Upper lobe of right lung (tissue), 1 donor: Measurements from ENCODE around the gene NIT2. TPM values are rescaled to one million over a fixed set of nuclear protein-coding genes. Genes with fewer than 3 reads are reported as not detected.
A peak's percentile ranks its signal among the peaks of the same experiment; 100 is the strongest.

ENCODE experiments used
- ATAC-seq: fragments of 200-7000 bp; cut with Tn5 transposase; one replicate; pipeline ENCODE4 v1.9.1; 2020; ENCODE audit warnings: mild to moderate bottlenecking, moderate library complexity
- DNase-seq: peaks from one replicate; pipeline ENCODE4 v3.0.0-alpha.2; 2020
- H3K27ac ChIP-seq: fragments of 200-600 bp; one replicate; pipeline ENCODE4 v1.8.0; 2022
- H3K27me3 ChIP-seq: fragments of 200-600 bp; one replicate; pipeline ENCODE4 v1.8.0; 2022; ENCODE audit warnings: mild to moderate bottlenecking
- H3K36me3 ChIP-seq: fragments of 200-600 bp; one replicate; pipeline ENCODE4 v1.8.0; 2022
- H3K4me1 ChIP-seq: fragments of 200-600 bp; one replicate; pipeline ENCODE4 v1.8.0; 2022
- H3K4me3 ChIP-seq: fragments of 200-600 bp; one replicate; pipeline ENCODE4 v1.8.0; 2022; ENCODE audit warnings: mild to moderate bottlenecking
- H3K9me3 ChIP-seq: fragments of 200-600 bp; one replicate; pipeline ENCODE4 v1.8.0; 2022
- CTCF ChIP-seq: fragments of 200-600 bp; IDR thresholded peaks from one replicate; pipeline ENCODE4 v1.8.0; 2022; ENCODE audit warnings: antibody characterized with exemption
- intact Hi-C: fragments of 100-400 bp; cut with DNase I; formaldehyde crosslinking; loops from one replicate; pipeline ENCODE4 v1.11.0; 2022
- total RNA-seq: library from RNA; stranded (reverse); fragmentation: NEBNext Ultra II Directional; extraction: Animal tissue kit (Norgen Biotek cat#: 25700); gene quantifications from one replicate; pipeline ENCODE4 v1.2.1, GENCODE V29; 2021
- donor health status: DM: no; HTN: yes; CAD: no; lungs with severe emphysema.

The NIT2 gene
- total RNA-seq, 1 donor from 2014 or later, result 31.1 TPM

GRCh38 chr3:100299016-100299415 lies 35.5 kb upstream of the NIT2 start:
- Histone ChIP-seq H3K9me3 (no peaks in the 10 kb centered on the region), H3K27ac (no peak overlapping the region), H3K27me3 (no peaks in the 10 kb centered on the region), H3K4me1 (no peaks in the 10 kb centered on the region), H3K4me3 (no peak overlapping the region), H3K36me3 (peaks cover 85% of the 10 kb centered on the region)
- DNase-seq (no peak), ATAC-seq (no peak)
- intact Hi-C loops, result no loop called here
- no peak for TF ChIP-seq CTCF

- Histone ChIP-seq H3K9me3 (no peaks in the 10 kb centered on the region), H3K27ac (no peak overlapping the region), H3K4me3 (no peak overlapping the region), H3K36me3 (peaks cover 74% of the 10 kb centered on the region), H3K4me1 (no peaks in the 10 kb centered on the region), H3K27me3 (no peaks in the 10 kb centered on the region)
- intact Hi-C loops, result no loop called here
- no peak for TF ChIP-seq CTCF
- no peak for ATAC-seq
- no peak for DNase-seq
Measured at GRCh38 chr3:100306695-100307094, 27.9 kb upstream of the NIT2 start.

DNA sequence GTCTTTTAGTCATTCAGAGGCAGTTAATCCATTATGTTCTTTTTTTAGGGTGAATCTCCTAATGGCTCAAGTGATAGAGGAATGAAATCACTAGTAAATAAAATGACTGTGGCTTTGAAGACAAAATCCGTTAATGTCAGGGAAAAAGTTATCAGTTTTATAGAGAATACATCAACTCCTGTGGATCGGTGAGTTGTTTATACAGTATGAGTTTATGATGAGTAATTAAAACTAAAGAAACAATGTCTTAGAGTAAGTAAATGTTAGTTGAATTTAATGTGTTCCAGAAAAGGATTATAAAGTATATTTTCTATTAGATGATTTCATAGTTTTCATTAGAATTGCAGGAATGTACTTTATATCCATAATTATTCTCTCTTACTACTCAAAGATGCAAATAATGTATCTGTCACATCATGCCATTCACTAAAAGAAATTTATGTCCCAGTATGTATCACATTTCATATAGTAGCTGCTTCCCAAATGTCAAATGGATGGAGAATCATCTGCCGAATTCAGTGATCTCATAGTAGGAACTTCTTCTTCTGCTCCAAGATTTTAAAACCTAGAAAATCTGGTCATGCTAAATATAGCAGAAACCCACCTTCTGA lies 24.1 kb upstream of the NIT2 start:
- Histone ChIP-seq H3K4me1 (no peaks in the 10 kb centered on the region), H3K27me3 (no peaks in the 10 kb centered on the region), H3K36me3 (peaks cover 53% of the 10 kb centered on the region), H3K9me3 (no peaks in the 10 kb centered on the region), H3K4me3 (no peak overlapping the region), H3K27ac (no peak overlapping the region)
- intact Hi-C loops, result no loop called here
- DNase-seq (no peak), ATAC-seq (no peak)
- no peak for TF ChIP-seq CTCF

GRCh38 chr3:100311011-100311410 lies 23.5 kb upstream of the NIT2 start:
- no peaks in the 10 kb centered on the region for H3K4me1 ChIP-seq
- intact Hi-C loops, result no loop called here
- no peak overlapping the region for H3K27ac ChIP-seq
- TF ChIP-seq CTCF, result no peak
- DNase-seq, result no peak
- H3K27me3 ChIP-seq, result no peaks in the 10 kb centered on the region
- no peaks in the 10 kb centered on the region for H3K9me3 ChIP-seq
- peaks cover 51% of the 10 kb centered on the region for H3K36me3 ChIP-seq
- H3K4me3 ChIP-seq, result no peak overlapping the region
- ATAC-seq, result no peak

DNA sequence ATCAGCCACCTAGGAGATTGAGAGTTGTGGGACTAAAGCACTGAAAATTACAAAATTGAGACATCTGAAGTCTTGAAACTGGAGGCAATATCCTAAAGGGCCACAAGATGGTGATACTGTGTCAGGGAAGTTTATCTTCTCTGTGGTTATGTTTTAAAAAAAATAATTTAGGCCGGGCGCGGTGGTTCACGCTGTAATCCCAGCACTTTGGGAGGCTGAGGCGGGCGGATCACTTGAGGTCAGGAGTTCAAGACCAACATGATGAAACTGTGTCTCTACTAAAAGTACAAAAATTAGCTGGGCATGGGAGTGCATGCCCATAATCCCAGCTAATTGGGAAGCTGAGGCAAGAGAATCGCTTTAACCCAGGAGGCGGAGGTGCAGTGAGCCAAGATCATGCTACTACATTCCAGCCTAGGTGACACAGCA lies 17.9 kb upstream of the NIT2 start:
- Histone ChIP-seq H3K27ac (no peak overlapping the region), H3K4me1 (no peaks in the 10 kb centered on the region), H3K27me3 (no peaks in the 10 kb centered on the region), H3K9me3 (no peaks in the 10 kb centered on the region), H3K36me3 (peaks cover 48% of the 10 kb centered on the region), H3K4me3 (no peak overlapping the region)
- peak; percentile 64 for TF ChIP-seq CTCF
- intact Hi-C loops, result no loop called here
- ATAC-seq (peak; percentile 86), DNase-seq (no peak)

- intact Hi-C loops, result no loop called here
- ATAC-seq (no peak), DNase-seq (no peak)
- H3K27me3 ChIP-seq, result no peaks in the 10 kb centered on the region
- TF ChIP-seq CTCF, result no peak
- H3K4me1 ChIP-seq, result no peaks in the 10 kb centered on the region
- H3K27ac ChIP-seq, result no peak overlapping the region
- no peaks in the 10 kb centered on the region for H3K9me3 ChIP-seq
- H3K36me3 ChIP-seq, result peaks cover 42% of the 10 kb centered on the region
- no peak overlapping the region for H3K4me3 ChIP-seq
Measured at GRCh38 chr3:100317912-100318311, 16.6 kb upstream of the NIT2 start.
